GM10266 (cell line): Measurements from ENCODE around the gene CLIC1.

Source experiments
- DNase-seq: peaks from one replicate; pipeline ENCODE4 v3.0.0; 2012; ENCODE audit errors: extremely low spot score
- TF ChIP-seq, protein P1 (sequence below): IDR thresholded peaks from 2 replicates; pipeline ENCODE4 v1.5.1; 2012; ENCODE audit warnings: mild to moderate bottlenecking, low read depth; ENCODE audit not compliant: control insufficient read depth, insufficient read depth; ENCODE audit errors: missing control alignments

The CLIC1 gene

DNA sequence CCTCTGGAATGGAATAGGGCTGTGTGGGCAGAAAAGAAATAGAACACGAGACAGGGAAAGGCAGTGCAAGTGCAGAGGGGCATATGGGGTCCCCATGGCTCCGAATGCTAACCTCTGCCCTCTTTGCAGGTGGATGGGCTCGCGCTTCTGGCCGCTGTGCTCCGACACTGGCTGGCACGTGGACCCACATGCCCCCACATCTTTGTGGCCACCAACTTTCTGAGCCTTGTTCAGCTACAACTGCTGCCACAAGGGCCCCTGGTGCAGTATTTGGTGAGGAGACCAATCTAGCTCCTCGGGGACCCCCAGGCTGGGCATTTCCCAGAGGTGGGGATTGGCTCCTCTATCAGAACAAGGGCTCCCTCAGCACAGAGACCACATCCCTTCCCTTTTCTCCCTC lies 25.0 kb upstream of the CLIC1 start:
- TF ChIP-seq, protein P1, sequence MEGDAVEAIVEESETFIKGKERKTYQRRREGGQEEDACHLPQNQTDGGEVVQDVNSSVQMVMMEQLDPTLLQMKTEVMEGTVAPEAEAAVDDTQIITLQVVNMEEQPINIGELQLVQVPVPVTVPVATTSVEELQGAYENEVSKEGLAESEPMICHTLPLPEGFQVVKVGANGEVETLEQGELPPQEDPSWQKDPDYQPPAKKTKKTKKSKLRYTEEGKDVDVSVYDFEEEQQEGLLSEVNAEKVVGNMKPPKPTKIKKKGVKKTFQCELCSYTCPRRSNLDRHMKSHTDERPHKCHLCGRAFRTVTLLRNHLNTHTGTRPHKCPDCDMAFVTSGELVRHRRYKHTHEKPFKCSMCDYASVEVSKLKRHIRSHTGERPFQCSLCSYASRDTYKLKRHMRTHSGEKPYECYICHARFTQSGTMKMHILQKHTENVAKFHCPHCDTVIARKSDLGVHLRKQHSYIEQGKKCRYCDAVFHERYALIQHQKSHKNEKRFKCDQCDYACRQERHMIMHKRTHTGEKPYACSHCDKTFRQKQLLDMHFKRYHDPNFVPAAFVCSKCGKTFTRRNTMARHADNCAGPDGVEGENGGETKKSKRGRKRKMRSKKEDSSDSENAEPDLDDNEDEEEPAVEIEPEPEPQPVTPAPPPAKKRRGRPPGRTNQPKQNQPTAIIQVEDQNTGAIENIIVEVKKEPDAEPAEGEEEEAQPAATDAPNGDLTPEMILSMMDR = no peak
- DNase-seq = no peak

DNA sequence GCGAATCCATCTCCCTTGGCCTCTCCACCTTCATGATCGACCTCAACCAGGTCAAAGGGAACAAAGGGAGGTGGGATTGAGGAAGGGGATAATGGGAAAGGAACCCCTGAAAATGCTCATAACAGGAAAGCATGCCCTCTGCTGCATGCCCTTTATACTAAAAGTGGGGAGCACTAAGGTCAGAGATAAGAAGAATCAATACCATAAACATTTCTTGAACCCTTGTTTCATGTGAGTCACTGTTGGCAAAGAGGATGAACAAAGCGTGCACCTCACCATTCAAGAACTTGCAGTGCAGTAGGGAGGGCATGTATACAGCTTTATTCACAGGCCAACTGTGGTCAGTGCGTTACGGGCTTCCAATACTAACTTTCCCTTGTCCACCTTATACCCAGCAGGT lies 24.5 kb upstream of the CLIC1 start:
- no peak for DNase-seq

DNA sequence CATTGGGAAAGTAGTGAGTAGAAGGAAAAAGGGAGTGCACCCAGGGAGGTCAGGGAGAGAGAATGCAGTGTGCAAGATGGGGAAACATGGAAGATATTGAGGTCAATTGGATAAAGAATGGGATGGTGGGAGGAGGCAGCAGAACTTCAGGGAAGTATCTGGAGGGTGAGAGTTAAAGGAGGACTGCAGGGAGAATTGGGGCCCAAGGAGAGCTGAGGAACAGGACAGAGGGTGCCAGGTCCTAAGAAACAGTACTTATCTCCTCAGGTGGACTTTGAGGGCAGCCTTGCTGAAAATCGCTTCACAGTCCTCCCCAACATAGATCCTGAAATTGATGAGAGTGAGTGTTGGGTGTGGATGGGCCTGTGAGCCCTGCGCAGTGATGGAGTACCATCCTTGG lies 22.0 kb upstream of the CLIC1 start:
- no peak for DNase-seq
- TF ChIP-seq, protein P1 = no peak

More for the DNA sequence above, 24.5 kb upstream of the CLIC1 start:
- TF ChIP-seq, protein P1 = no peak

DNA sequence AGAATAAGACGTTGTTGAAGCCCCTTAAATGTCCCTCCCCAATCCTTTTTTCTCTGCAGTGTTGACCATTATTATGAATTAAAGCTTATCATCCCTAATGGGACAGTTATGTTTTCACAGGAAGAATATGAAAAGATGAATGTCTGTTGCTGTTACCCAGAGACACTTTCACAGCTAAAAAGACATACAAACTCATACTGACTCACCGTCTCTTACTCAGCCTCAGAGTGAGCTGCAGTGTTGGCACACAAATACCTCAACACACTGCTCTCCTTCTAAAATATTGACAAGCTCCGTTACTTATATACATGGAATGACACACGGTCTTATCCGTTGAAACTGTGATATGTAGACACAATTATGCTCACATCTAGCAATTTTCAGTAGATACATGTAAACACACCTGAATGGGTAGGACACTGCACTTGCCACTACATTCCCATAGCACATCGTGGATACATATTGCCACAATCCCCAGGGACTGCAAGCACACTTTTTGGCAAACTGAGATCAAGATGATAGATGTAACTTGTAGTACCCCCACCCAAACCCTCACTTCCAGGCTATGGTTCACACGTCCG lies 16.5 kb upstream of the CLIC1 start:
- TF ChIP-seq, protein P1 = no peak
- DNase-seq = no peak

DNA sequence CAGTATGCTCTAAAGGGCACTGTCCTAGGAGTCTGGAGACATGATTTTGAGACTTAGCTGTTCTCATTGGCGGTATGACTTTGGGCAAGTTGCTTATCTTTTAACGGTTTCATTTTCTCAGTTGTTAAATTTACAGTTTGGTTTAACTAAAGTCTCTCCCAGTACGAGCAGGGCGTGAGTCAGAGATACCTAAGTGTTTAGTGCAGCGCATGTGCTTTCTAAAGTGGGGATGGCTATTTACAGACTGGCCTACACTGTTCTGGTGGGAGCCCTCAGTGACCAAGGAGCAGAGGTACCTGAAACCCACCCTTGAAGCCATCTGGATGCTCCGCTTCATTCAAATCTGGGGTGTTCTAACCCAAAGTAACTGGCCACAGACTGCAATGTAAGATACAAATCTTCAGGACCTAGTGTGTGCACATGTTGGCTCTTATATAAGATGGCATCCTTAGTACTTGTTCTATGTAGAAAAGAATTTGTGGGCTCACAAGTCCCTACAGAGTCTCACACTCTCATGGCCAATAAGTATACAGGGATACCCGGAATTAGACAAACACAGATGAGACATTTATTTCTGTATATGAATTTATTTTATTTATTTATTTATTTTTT lies 14.2 kb upstream of the CLIC1 start:
- no peak for DNase-seq
- TF ChIP-seq, protein P1 = no peak

DNA sequence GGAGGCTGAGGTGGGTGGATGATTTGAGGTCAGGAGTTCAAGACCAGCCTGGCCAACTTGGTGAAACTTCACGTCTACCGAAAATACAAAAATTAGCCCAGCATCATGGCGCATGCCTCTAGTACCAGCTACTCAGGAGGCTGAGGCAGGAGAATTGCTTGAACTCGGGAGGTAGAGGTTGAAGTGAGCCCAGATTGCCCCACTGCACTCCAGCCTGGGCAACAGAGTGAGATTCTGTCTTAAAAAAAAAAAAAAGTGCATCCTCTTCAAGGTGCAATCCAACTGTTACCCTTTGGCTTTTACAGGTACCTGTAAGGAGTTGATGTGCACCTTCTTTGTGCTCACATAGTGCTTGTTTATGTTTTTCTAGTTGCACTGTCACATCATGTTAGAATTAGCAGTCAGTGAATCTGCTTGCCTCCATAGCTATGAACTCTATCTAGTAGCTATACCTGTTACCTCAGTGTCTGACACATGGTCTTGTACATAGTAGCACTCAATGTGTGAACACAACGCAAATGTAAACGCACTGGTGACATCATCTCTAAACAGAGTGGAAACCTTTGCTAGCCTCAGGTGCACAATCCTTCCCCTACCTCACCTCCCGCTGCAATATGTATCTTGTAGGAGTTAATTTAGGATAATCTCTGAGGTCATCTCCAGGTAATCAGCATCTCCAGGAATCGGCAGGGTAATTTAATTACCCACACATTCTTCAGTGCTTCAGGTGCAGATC lies 13.1 kb upstream of the CLIC1 start:
- TF ChIP-seq, protein P1 = no peak
- DNase-seq = no peak

DNA sequence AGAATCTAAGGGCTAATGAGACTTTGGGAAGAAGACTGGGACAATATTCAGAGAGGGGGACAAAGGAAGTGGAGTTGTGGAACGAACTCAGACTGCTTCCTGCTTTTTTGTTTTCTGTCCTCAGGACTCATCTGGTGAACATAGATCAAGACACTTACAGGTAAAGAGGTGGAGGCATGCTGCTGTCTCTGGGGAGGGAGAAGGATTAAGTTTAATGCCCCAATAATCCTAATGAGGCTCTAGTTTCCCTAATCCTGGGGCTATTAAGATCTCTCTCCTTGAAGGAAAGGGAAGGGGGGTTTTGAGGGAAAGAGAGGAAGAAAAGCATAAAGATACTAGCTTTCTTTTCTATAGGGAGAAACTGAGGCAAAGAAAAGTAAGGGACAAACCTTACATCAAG lies 8.1 kb upstream of the CLIC1 start:
- TF ChIP-seq, protein P1 = no peak

More for the DNA sequence above, 8.1 kb upstream of the CLIC1 start:
- no peak for DNase-seq
